ENCODE data around the gene ZNF595. TPM values are rescaled to one million over a fixed set of nuclear protein-coding genes. Genes with fewer than 3 reads are reported as not detected.
"Not testable (repeated sequence)": the region's sequence is repeated elsewhere in the genome, so short reads cannot be mapped to it uniquely, and the experiment has no call there.

ZNF595 gene
- total RNA-seq, result 5.3 TPM
- long read RNA-seq, partial matches to known transcripts, result 0 of 7 reads
- long read RNA-seq, other reads (novel, unspliced or antisense), result 3 of 7 reads

- DNase-seq (ENCODE audit: low spot score), result peak; percentile 76
- intact Hi-C loops (cut with DNase I), result not testable (repeated sequence)
Measured at GRCh38 chr4:52804-53479, at the start of gene ZNF595. ZNF595 (plus strand) TSS chr4:53321; CDS start chr4:53489, 168 bp downstream.

DNA sequence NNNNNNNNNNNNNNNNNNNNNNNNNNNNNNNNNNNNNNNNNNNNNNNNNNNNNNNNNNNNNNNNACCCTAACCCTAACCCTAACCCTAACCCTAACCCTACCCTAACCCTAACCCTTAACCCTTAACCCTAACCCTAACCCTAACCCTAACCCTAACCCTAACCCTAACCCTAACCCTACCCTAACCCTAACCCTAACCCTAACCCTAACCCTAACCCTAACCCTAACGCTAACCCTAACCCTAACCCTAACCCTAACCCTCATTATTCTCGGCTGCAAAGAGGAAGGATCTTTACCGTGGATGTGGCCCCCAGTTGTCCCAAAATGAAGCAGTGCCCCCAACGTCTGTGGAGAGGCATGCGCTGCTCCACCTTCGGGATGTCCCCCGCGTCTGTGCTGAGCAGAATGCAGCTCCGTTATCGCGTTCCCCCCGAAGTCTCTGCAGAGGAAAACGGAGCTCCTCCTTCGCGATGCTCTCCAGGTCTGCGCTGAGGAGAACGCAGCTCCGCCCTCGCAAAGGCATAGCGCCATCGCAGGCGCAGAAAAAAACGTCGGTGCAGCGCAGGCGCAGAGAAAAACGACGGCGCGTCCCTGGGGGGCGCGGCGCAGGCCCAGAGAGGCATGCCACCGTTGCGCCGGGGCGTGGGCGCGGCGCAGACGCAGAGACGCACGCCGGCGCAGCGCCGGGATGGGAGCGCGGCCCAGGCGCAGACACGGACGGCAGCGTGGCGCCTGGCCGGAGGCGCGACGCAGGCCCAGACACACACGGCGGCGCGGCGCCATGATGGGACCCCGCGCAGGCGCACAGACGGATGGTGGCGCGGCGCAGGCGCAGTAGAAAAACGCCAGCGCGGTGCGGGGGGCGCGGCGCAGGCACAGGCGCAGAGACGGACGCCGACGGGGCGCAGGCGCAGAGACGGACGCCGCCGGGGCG lies 42.9 kb upstream of the ZNF595 start:
- not testable (repeated sequence) for DNase-seq (ENCODE audit: low spot score)

DNA sequence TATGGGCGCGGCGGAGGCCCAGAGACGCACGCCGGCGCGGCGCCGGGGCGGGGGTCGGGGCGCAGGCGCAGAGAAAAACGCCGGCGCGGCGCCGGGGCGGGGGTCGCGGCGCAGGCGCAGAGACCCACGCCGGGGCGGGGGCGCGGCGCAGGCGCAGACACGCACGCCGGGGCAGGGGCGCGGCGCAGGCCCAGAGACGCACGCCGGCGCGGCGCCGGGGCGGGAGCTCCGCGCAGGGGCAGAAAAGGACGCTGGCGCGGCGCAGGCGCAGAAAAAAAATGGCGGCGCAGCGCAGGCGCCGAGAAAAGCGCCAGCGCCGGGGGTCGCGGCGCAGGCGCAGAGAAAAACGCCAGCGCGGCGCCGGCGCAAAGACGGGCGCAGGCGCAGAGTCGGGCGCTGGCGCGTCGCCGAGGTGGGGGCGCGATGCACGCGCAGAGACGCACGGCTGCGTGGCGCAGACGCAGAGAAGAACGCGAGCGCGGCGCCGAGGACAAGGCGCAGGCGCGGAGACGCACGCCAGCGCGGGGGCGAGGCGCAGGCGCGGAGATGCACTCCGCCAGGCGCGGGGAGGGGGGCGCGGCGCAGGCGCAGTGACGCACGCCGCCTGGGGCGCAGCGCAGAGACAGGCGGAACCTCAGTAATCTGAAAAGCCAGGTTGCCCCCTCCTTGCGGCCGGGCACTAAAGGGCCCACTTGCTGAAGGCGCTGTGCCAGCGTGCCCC lies 41.9 kb upstream of the ZNF595 start:
- intact Hi-C loops (cut with DNase I); DNase-seq (ENCODE audit: low spot score): not testable (repeated sequence)

More for the DNA sequence above, 42.9 kb upstream of the ZNF595 start:
- intact Hi-C loops (cut with DNase I), result not testable (repeated sequence)

DNA sequence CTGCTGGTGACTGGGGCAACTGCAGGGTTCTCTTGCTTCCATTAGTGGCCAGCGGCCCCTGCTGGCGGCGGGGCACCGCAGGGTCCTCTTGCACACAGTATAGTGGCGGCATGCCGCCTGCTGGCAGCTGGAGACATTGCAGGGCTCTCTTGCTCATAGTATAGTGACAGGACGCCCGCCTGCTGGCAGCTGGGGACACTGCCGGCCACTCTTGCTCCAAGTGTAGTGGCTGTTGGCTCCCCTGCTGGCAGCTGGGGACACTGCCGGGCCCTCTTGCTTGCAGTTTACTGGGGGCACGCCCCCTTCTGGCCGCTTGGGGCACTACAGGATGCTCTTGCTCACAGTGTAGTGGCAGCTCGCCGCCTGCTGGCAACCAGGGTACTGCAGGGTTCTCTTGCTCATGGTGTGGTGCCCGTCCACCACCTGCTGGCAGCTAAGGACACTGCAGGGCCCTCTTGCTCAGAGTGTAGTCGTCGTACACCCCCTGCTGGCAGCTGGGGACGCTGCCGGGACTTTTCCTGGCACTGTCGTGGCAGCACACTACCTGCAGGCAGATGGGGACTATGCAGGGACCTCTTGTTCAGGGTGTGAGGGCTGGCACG lies 41.2 kb upstream of the ZNF595 start:
- intact Hi-C loops (cut with DNase I); DNase-seq (ENCODE audit: low spot score): not testable (repeated sequence)

DNA sequence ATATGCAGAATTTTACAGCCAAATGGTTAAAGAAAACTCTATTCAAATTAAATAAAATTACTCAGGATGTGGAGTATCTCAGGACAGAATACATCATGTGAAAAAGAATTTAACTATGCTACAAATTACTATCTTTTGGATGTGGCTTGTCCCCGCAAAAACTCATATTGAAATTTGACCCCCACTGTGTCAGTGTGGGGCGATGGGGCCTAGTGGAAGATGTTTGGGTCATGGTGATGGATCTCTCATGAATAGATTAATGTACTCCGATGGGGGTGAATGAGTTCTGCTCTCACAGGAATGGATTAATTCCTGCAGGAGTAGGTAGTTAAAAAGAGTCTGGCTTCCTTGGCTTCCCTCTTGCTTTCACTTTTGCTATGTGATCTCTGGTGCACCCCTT lies 35.0 kb upstream of the ZNF595 start:
- DNase-seq (ENCODE audit: low spot score); intact Hi-C loops (cut with DNase I): not testable (repeated sequence)

GRCh38 chr4:18589-18988 lies 34.5 kb upstream of the ZNF595 start:
- intact Hi-C loops (cut with DNase I); DNase-seq (ENCODE audit: low spot score): not testable (repeated sequence)

- intact Hi-C loops (cut with DNase I); DNase-seq (ENCODE audit: low spot score): not testable (repeated sequence)
Measured at GRCh38 chr4:22882-23281, 30.2 kb upstream of the ZNF595 start.

- intact Hi-C loops (cut with DNase I); DNase-seq (ENCODE audit: low spot score): not testable (repeated sequence)
Measured at GRCh38 chr4:24359-24758, 28.8 kb upstream of the ZNF595 start.

GRCh38 chr4:27501-27900 lies 25.6 kb upstream of the ZNF595 start:
- intact Hi-C loops (cut with DNase I); DNase-seq (ENCODE audit: low spot score): not testable (repeated sequence)

DNA sequence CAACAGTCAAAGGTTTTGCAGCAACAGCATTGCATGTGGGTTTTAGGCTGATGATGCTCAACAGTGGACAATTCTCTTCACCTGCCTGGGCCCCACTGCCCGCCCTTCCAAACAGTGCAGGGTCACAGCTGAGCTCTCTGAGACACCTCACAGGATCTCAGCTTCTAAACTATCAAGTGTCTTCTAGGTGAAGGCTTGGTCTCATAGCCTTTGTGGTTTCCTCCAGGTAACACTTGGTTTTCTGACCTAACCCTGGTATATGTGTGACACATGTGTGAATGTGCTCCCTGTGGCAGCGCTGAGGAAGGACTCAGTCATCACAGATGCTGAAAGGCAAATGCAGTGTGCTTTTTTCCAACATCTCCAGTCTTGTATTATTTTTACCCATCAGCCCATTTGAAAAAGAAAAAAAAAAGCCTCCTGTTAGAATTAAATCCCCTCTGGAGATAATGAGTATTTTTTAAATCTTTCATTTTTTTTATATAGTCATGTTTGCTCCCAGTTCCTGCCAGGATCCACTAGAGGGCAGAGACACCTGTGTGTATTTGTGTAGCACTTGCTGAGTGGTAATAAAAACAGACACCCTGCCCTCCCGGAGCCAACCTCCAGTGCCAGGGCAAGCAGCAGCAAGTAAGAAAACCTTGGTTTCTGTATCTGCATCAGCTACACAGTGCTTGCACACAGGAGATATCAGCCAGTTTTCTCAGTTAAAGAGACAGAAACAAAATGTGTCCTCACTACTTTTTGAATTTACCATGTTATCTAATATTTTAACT lies 24.2 kb upstream of the ZNF595 start:
- intact Hi-C loops (cut with DNase I); DNase-seq (ENCODE audit: low spot score): not testable (repeated sequence)

DNA sequence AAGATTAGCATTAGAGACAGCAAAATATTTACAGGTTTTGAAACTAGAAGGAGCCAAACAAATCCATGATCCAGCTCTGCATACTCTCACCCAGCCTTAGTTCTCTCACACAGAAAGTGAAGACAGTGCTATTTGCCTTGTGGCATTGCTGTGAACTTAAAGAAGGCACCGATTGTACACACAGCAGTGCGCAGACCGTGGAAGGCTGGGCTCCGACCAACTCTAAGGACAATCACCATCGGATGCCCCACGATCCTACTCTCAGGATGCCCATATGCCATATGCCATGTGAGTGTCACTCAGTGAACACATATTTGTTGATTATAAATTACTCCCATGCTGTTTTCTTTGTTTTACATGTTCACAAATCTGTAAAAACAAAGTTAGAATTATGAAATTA lies 19.8 kb upstream of the ZNF595 start:
- DNase-seq (ENCODE audit: low spot score); intact Hi-C loops (cut with DNase I): not testable (repeated sequence)

- intact Hi-C loops (cut with DNase I); DNase-seq (ENCODE audit: low spot score): not testable (repeated sequence)
Measured at GRCh38 chr4:36559-37415, 16.3 kb upstream of the ZNF595 start.

GRCh38 chr4:38202-38601 lies 14.9 kb upstream of the ZNF595 start:
- DNase-seq (ENCODE audit: low spot score); intact Hi-C loops (cut with DNase I): not testable (repeated sequence)

DNA sequence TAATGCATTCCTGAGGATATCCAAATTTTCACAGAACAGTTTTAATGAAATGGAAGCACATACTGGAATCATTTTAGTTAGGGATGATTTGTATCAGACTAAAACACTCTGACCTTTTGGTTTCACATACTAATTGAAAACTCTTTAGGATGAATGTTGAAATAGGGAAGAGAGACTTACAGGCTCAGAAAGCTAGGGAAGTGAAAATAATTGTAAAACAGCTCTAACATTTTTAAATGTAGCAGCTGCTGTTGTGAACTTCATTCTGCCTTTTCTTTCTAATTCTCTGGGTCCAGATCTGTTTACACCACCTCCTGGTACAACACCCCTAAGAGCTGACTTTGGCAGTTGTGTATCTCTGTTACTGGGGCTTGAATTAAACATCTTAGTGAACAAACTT lies 9.7 kb upstream of the ZNF595 start:
- DNase-seq (ENCODE audit: low spot score); intact Hi-C loops (cut with DNase I): not testable (repeated sequence)

DNA sequence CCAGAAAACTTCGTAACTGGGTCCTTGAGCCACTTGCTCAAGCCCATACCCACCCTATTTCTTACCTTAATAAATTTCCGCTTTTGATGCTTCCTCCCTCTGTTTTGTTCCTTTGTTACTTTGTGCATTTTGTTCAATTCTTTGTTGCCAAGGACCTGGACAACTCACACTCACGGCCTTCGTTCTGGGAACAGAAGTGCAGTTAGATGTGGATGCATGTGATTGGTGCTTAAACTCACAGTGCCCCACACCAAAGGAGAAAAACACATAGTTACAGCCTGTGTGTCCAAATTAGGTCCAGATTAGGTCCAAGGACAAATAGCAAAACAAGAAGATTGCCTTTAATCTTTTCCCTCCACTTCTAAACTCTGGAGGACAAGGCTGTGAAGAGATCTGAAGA lies 1.9 kb upstream of the ZNF595 start:
- intact Hi-C loops (cut with DNase I); DNase-seq (ENCODE audit: low spot score): not testable (repeated sequence)

DNA sequence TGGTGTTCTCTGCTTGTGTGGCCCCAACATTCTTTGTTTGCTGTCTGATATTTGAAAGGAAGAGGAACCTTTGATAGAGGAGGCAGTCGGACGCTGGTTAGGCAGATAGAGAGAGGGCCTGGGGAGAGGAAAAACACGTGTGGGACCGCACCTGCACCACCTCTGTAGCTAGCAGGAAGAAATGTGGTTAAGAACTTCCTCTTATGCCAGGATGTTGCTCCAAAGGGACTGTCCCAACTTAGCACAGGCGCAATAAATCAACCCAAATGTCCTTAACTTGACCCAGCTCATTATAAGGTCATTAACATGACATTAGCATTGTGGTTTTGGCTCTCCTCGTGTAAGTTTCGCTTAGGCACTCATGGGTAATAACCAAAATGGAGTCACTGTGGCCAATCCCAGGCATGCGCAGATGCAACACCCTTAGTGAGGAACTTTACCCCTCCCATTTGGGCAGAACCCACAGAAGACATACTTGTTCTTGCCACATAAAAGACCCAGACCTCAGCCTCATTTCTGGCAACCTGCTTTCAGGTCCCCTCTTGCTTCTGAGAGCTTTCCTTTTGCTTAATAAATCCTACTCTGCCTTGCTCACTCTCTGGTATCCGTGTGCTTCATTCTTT lies 1.4 kb upstream of the ZNF595 start:
- DNase-seq (ENCODE audit: low spot score); intact Hi-C loops (cut with DNase I): not testable (repeated sequence)

DNA sequence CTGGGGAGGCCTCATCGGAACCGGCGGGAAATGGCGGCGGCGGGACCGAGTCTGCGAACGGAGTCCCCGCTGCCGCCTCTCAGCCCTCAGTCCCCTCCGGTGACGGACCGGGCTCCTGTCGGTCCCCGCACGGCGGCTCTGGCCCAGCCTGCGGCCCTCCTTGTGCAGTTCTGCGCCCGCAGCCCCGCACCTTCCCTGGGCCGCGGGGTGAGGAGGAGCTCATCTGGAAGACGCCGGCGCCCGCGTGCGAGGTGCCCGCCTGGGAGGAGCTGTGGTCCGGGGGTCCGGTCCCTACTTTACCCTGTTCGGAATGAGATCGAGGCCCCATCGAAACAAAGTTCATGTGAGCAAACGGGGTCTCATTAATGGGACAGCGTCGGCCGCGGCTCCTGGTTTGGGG lies 400 bp downstream of the ZNF595 start:
- DNase-seq (ENCODE audit: low spot score); intact Hi-C loops (cut with DNase I): not testable (repeated sequence)

Measured in cardiac septum (tissue), 1 donor.